ENCODE results near the gene PARP3. TPM values are rescaled to one million over a fixed set of nuclear protein-coding genes. Genes with fewer than 3 reads are reported as not detected.

PARP3 gene
- polyA plus RNA-seq, 1 of the 3 experiments (the other 2 are of a cell fraction), result 31.1 TPM

DNA sequence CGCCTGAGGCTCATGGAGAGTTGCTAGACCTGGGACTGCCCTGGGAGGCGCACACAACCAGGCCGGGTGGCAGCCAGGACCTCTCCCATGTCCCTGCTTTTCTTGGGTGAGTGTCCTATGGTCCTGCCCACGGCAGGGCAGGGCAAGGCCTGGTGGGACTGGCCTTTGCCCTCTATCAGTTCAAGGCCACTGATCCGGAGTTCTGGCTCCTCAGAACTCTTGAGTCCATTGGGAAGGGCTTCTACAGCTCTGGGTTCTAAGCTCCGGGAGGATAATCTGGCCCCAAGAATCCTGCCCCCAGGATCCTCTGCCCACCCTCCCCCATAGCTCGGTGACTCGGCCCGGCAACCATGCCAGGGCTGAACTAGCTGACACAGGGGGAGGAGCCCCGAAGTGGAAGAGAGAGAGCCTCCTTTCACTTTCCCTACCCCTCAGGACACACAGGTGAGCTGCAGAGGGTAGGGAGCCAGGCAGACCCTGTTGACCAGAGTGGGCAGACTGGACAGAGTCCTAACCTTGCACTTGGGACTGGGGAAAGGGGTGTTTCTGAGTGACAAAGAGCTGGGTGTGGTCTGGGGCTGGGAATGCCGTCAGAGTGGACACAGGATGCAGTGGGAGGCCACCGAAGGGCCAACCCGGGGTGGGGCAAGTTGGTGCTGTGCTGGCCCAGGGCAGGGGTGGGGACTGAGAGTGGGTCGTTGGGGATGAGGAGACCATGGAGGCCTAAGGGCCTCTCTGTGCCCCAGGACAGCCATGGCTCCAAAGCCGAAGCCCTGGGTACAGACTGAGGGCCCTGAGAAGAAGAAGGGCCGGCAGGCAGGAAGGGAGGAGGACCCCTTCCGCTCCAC, 664 bp downstream of the PARP3 start:
- no peaks in the 10 kb centered on the region for H3K27me3 ChIP-seq (ENCODE audit: insufficient read depth)
- peak overlapping the region; percentile 80 for H2AFZ ChIP-seq (ENCODE audit: low read depth)
- no peaks in the 10 kb centered on the region for H3F3A ChIP-seq (replicated peaks; ENCODE audit: insufficient read depth)
- ChIA-PET POLR2A (interaction anchor here (0.9 to 2.3 kb wide), 9 partner anchors 15 to 53 kb away, joined by 3 to 19 read pairs (median 4); partner anchors contain the start of genes ABHD14B, PCBP4 and RPL29), CTCF (interaction anchor here (0.6 to 5.3 kb wide), 22 partner anchors 10 to 465 kb away, joined by 3 to 80 read pairs (median 6); partner anchors contain the start of genes ABHD14A, ABHD14B, ACY1 and DUSP7)
- 71% methylated on average over 9 of the region's 17 CpGs for WGBS (ENCODE audit: low lambda C conversion rate)
- no peaks in the 10 kb centered on the region for H3K9me2 ChIP-seq
- TF ChIP-seq EP300 (IDR thresholded peaks at IDR 0.05; ENCODE audit: borderline replicate concordance in 1 of 2, low read depth in 1 of 2, low read length in 1 of 2) (no peak), TAF1 (IDR thresholded peaks at IDR 0.05; ENCODE audit: borderline replicate concordance, low read depth, low read length) (peak; percentile 38; the same call in 1 of the 2 replicates), RXRA (IDR thresholded peaks at IDR 0.05; ENCODE audit: borderline replicate concordance, low read depth) (no peak), POLR2AphosphoS5 (IDR thresholded peaks at IDR 0.05; ENCODE audit: low read depth, low read length) (0 out of 2 replicates have a peak, but pooled peaks have one; percentile 31)
- H3K4me2 ChIP-seq, result peak overlapping the region; percentile 87
- peak overlapping the region; percentile 82 for H3K9ac ChIP-seq
- DNase-seq, result peak; percentile 54
- H3K27ac ChIP-seq (ENCODE audit: low read depth in 2 of 2, low read length in 1 of 2), result peak overlapping the region; percentile 85 to 97
- H3K36me3 ChIP-seq (replicated peaks in 1 of 2; ENCODE audit: control insufficient read depth in 1 of 2, insufficient read depth in 2 of 2, low read length in 1 of 2), result peaks cover 0 to 12% of the 10 kb centered on the region in 2 experiments
- peak overlapping the region; percentile 50 to 51 for H3K4me3 ChIP-seq (ENCODE audit: low read depth in 2 of 2, low read length in 1 of 2)
- H3K9me3 ChIP-seq, result no peaks in the 10 kb centered on the region
- peaks cover 33% of the 10 kb centered on the region for H3K79me2 ChIP-seq (ENCODE audit: insufficient read depth)
- H3K4me1 ChIP-seq (ENCODE audit: control insufficient read depth in 1 of 2, insufficient read depth in 2 of 2, low read depth in 1 of 2, low read length in 1 of 2), result peaks cover 11 to 18% of the 10 kb centered on the region in 2 experiments; a peak in 3 of 4 replicates
- 0 out of 2 replicates have a peak, but pooled peaks cover 6% of the 10 kb centered on the region for H4K20me1 ChIP-seq (ENCODE audit: insufficient read depth)

DNA sequence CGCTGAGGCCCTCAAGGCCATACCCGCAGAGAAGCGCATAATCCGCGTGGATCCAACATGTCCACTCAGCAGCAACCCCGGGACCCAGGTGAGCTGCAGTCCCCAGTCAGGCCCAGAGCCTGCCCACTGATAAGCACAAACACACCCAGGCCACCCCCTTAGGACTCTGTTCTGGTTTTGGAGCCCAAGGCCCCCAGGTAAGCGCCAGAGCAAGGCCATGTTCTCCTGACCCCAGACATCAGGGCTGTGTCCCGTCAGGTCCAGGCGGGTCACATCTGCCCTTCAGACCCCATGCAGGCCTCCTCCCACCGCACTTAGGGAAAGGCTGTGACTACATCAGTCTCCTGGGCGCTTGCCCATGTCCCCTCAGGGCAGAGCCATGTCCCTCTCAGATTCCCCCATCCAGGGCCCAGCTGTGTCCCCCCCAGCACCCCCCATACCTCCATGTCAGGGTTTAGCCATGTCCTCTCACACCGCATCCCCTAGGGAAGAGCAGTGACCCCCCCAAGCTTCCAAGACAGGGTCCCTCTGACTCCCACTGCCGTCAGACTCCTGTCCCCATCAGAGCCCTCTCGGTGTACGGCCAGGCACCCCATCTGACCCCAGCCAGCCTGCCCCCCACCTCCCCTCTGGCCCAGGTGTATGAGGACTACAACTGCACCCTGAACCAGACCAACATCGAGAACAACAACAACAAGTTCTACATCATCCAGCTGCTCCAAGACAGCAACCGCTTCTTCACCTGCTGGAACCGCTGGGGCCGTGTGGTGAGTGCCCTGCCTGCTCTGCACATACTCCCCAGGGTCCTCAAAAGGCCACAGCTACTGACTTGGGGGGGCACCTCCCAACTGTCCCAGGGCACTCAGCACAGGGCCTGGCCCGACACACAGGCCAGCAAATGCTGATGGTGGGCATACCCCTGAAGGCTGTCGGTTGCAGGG, 1.6 kb downstream of the PARP3 start:
- H2AFZ ChIP-seq (ENCODE audit: low read depth), result no peak overlapping the region; the same call in 1 of the 2 replicates
- H4K20me1 ChIP-seq (ENCODE audit: insufficient read depth), result 0 out of 2 replicates have a peak, but pooled peaks cover 6% of the 10 kb centered on the region
- H3K4me2 ChIP-seq, result peak overlapping the region; percentile 87
- no peaks in the 10 kb centered on the region for H3K9me3 ChIP-seq
- peaks cover 11 to 18% of the 10 kb centered on the region in 2 experiments; a peak in 3 of 4 replicates for H3K4me1 ChIP-seq (ENCODE audit: control insufficient read depth in 1 of 2, insufficient read depth in 2 of 2, low read depth in 1 of 2, low read length in 1 of 2)
- peak overlapping the region in 1 of 2 experiments; percentile 51; a peak in 2 of 4 replicates for H3K4me3 ChIP-seq (ENCODE audit: low read depth in 2 of 2, low read length in 1 of 2)
- ChIA-PET CTCF (interaction anchor here (1.0 to 5.3 kb wide), 12 partner anchors 9 to 200 kb away, joined by 3 to 80 read pairs (median 7); partner anchors contain the start of genes ABHD14A, ABHD14B, DUSP7 and GPR62), POLR2A (interaction anchor here (0.6 to 2.3 kb wide), 5 partner anchors 20 to 52 kb away, joined by 3 to 19 read pairs (median 13); partner anchors contain the start of genes ABHD14B, PCBP4 and RPL29)
- 99% methylated on average over 16 of the region's 21 CpGs for WGBS (ENCODE audit: low lambda C conversion rate)
- H3K9ac ChIP-seq, result peak overlapping the region; percentile 82; the same call in 1 of the 2 replicates
- H3K27ac ChIP-seq (ENCODE audit: low read depth in 2 of 2, low read length in 1 of 2), result peak overlapping the region; percentile 85 to 97; a peak in 3 of 4 replicates
- H3F3A ChIP-seq (replicated peaks; ENCODE audit: insufficient read depth), result no peaks in the 10 kb centered on the region
- H3K27me3 ChIP-seq (ENCODE audit: insufficient read depth), result no peaks in the 10 kb centered on the region
- no peaks in the 10 kb centered on the region for H3K9me2 ChIP-seq
- TF ChIP-seq, protein P1, sequence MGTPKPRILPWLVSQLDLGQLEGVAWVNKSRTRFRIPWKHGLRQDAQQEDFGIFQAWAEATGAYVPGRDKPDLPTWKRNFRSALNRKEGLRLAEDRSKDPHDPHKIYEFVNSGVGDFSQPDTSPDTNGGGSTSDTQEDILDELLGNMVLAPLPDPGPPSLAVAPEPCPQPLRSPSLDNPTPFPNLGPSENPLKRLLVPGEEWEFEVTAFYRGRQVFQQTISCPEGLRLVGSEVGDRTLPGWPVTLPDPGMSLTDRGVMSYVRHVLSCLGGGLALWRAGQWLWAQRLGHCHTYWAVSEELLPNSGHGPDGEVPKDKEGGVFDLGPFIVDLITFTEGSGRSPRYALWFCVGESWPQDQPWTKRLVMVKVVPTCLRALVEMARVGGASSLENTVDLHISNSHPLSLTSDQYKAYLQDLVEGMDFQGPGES (IDR thresholded peaks at IDR 0.05; ENCODE audit: low read depth, low read length), result no peak
- no peak for TF ChIP-seq FOSL2 (IDR thresholded peaks at IDR 0.05; ENCODE audit: borderline replicate concordance, low read depth)
- no peak for TF ChIP-seq EP300 (IDR thresholded peaks at IDR 0.05; ENCODE audit: borderline replicate concordance in 1 of 2, low read depth in 1 of 2, low read length in 1 of 2)
- no peak for TF ChIP-seq NFIC (IDR thresholded peaks at IDR 0.05; ENCODE audit: borderline replicate concordance)
- TF ChIP-seq FOXJ3 (CRISPR knock-in tag; IDR thresholded peaks at IDR 0.05), result no peak
- TF ChIP-seq RXRA (IDR thresholded peaks at IDR 0.05; ENCODE audit: borderline replicate concordance, low read depth), result no peak
- no peak for TF ChIP-seq TAF1 (IDR thresholded peaks at IDR 0.05; ENCODE audit: borderline replicate concordance, low read depth, low read length)
- TF ChIP-seq POLR2AphosphoS5 (IDR thresholded peaks at IDR 0.05; ENCODE audit: low read depth, low read length), result no peak
- no peak for TF ChIP-seq EZH2phosphoT487 (IDR thresholded peaks at IDR 0.05; ENCODE audit: borderline replicate concordance, low read depth)
- TF ChIP-seq CTCF (IDR thresholded peaks at IDR 0.05), result no peak
- no peak for TF ChIP-seq MEF2A (IDR thresholded peaks at IDR 0.05; ENCODE audit: borderline replicate concordance, low read depth)
- TF ChIP-seq NRF1 (IDR thresholded peaks at IDR 0.05; ENCODE audit: low read depth, low read length), result no peak
- peaks cover 29% of the 10 kb centered on the region for H3K79me2 ChIP-seq (ENCODE audit: insufficient read depth)
- H3K36me3 ChIP-seq (replicated peaks in 1 of 2; ENCODE audit: control insufficient read depth in 1 of 2, insufficient read depth in 2 of 2, low read length in 1 of 2), result peaks cover 0 to 6% of the 10 kb centered on the region in 2 experiments
- no peak for DNase-seq

Measured in SK-N-SH (cell line).